SH-SY5Y (cell line): ENCODE data around the gene NME7.

ENCODE experiments used
- GATA2 ChIP-seq: IDR thresholded peaks from 2 replicates; pipeline ENCODE4 v1.6.1; 2011; ENCODE audit warnings: mild to moderate bottlenecking, low read depth, low read length
- GATA3 ChIP-seq: IDR thresholded peaks from 2 replicates; pipeline ENCODE4 v1.6.1; 2011; ENCODE audit warnings: low read depth, mild to moderate bottlenecking, low read length, moderate library complexity

DNA sequence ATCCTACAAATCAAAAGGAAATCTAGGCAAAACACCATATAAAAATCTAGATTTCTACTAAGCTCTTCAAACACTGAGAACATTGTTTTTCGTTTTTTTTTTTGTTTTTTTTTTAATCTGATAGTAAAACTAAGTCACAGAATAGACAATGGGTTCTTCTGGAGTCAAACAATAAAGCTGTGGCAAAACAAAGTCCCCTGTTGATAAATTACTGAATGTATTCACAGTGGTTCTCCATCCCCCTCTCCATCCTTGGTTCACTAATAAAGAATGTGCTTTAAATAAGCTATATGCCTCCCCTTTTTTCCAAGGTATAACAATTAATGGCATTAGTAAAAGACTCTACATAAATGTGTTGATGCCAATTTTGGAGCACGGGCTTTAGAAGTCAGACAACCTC, 277.8 kb downstream of the NME7 start:
- TF ChIP-seq GATA3 (no peak), GATA2 (no peak)
